HCT116 (cell line): Measurements from ENCODE around the gene SCRN1. TPM values are rescaled to one million over a fixed set of nuclear protein-coding genes. Genes with fewer than 3 reads are reported as not detected.

Source experiments
- ATAC-seq: fragments of 200-7000 bp; cut with Tn5 transposase; 2 replicates; pipeline ENCODE4 v1.9.1; 2020; ENCODE audit warnings: mild to moderate bottlenecking, moderate library complexity
- BruUV-seq: library from RNA; stranded (reverse); fragments of 400-500 nt; replicated peaks from 2 replicates; lab custom pipeline; 2021; lab: Mats Ljungman, UMichigan
- CTCF ChIA-PET: fragments of 300-600 bp; sonication (Branson Sonifier 250); formaldehyde crosslinking; loops from one replicate; lab custom pipeline; 2021; ENCODE audit warnings: antibody characterized with exemption; lab: Charles Lee
- POLR2A ChIA-PET: fragments of 300-600, 350-600 bp; sonication (Branson Sonifier 250); formaldehyde crosslinking; loops from one replicate; lab custom pipeline; 2021; ENCODE audit warnings: antibody characterized with exemption; lab: Charles Lee
- RAD21 ChIA-PET, 2 experiments: fragments of 300-600 bp; sonication (Branson Sonifier 250); formaldehyde crosslinking; loops; one replicate each; lab custom pipeline; 2023; ENCODE audit warnings: low total read pairs in 2 of 2; ENCODE audit not compliant: uncharacterized antibody in 2 of 2, unreplicated experiment in 2 of 2, low non-redundant PET in 1 of 2; lab: Charles Lee
- DNase-seq: peaks from one replicate; pipeline ENCODE4 v3.0.0-alpha.2; 2010; ENCODE audit warnings: low read depth, low spot score
- H2AFZ ChIP-seq: fragments of 200-600 bp; shearing (Covaris generic), sonication (generic); 2 replicates; pipeline ENCODE4 v1.6.1; 2017; ENCODE audit warnings: low read depth, mixed run types, mixed read lengths, antibody characterized with exemption, low read length; ENCODE audit not compliant: poor library complexity, severe bottlenecking
- H3K27ac ChIP-seq: 2 replicates; pipeline ENCODE4 v1.5.1; 2012; ENCODE audit warnings: low read depth, low read length
- H3K27me3 ChIP-seq: fragments of 200-600 bp; sonication (generic); 2 replicates; pipeline ENCODE4 v1.6.1; 2016; ENCODE audit warnings: mixed run types, low read length, mixed read lengths; ENCODE audit not compliant: insufficient read depth
- H3K36me3 ChIP-seq, 2 experiments: fragments of 200-500 bp in 1 of 2; fragments of 200-600 bp in 1 of 2; sonication (Bioruptor generic) in 1 of 2; sonication (generic) in 1 of 2; 2 replicates each; pipeline versions ENCODE4 v1.5.1 to v1.6.1; 2014 to 2016; ENCODE audit warnings: low read length in 2 of 2, inconsistent platforms in 1 of 2, mixed read lengths in 1 of 2, mixed run types in 1 of 2; ENCODE audit not compliant: insufficient read depth in 2 of 2, control insufficient read depth in 1 of 2
- H3K4me1 ChIP-seq, 2 experiments: fragments of 200-600 bp in 1 of 2; sonication (generic) in 1 of 2; 2 replicates each; pipeline versions ENCODE4 v1.5.1 to v1.6.1; 2012 to 2017; ENCODE audit warnings: low read length in 2 of 2, inconsistent platforms in 1 of 2, mild to moderate bottlenecking in 1 of 2, mixed read lengths in 1 of 2, mixed run types in 1 of 2, moderate library complexity in 1 of 2; ENCODE audit not compliant: insufficient read depth in 2 of 2, control insufficient read depth in 1 of 2
- H3K4me2 ChIP-seq: fragments of 200-600 bp; sonication (generic); 2 replicates; pipeline ENCODE4 v1.6.1; 2017; ENCODE audit warnings: mixed run types, low read length, mixed read lengths
- H3K4me3 ChIP-seq, 2 experiments: fragments of 200-600 bp in 1 of 2; sonication (generic) in 1 of 2; replicated peaks in 1 of 2; 2 replicates each; pipeline ENCODE4 v1.5.1; 2011 to 2016; ENCODE audit warnings: low read length in 2 of 2, control low read depth in 1 of 2, low read depth in 1 of 2, mild to moderate bottlenecking in 1 of 2, mixed read lengths in 1 of 2, mixed run types in 1 of 2
- H3K79me2 ChIP-seq: fragments of 200-600 bp; sonication (generic); 2 replicates; pipeline ENCODE4 v1.6.1; 2017; ENCODE audit warnings: mild to moderate bottlenecking, mixed run types, low read length, moderate library complexity, mixed read lengths; ENCODE audit not compliant: insufficient read depth
- H3K9ac ChIP-seq: fragments of 200-600 bp; sonication (generic); 2 replicates; pipeline ENCODE4 v1.6.1; 2016; ENCODE audit warnings: low read length, mixed read lengths
- H3K9me2 ChIP-seq: fragments of 200-600 bp; sonication (generic), shearing (Covaris generic); 2 replicates; pipeline ENCODE4 v1.6.1; 2017; ENCODE audit warnings: mixed run types, mild to moderate bottlenecking, moderate library complexity; ENCODE audit not compliant: insufficient read depth
- H3K9me3 ChIP-seq, 2 experiments: fragments of 200-500 bp in 1 of 2; fragments of 200-600 bp in 1 of 2; sonication (Bioruptor generic) in 1 of 2; sonication (generic) in 1 of 2; 2 replicates each; pipeline ENCODE4 v1.6.1; 2014 to 2017; ENCODE audit warnings: low read length in 2 of 2, mixed read lengths in 2 of 2, inconsistent platforms in 1 of 2, low read depth in 1 of 2, mild to moderate bottlenecking in 1 of 2, mixed run types in 1 of 2, moderate library complexity in 1 of 2; ENCODE audit not compliant: control insufficient read depth in 1 of 2, insufficient read depth in 1 of 2
- H4K20me1 ChIP-seq: fragments of 200-600 bp; sonication (generic), shearing (Covaris generic); 2 replicates; pipeline ENCODE4 v1.6.1; 2017; ENCODE audit warnings: mixed run types, mild to moderate bottlenecking, moderate library complexity; ENCODE audit not compliant: insufficient read depth
- ATF3 ChIP-seq: IDR thresholded peaks from 2 replicates; pipeline ENCODE4 v1.6.1; 2012
- CEBPB ChIP-seq: IDR thresholded peaks from 2 replicates; pipeline ENCODE4 v1.6.1; 2012; ENCODE audit warnings: low read depth
- ELF1 ChIP-seq: IDR thresholded peaks from 2 replicates; pipeline ENCODE4 v1.6.1; 2012; ENCODE audit warnings: low read depth, borderline replicate concordance
- EZH2 ChIP-seq: fragments of 200-600 bp; sonication (generic); IDR thresholded peaks from 2 replicates; pipeline ENCODE4 v1.6.1; 2017; ENCODE audit warnings: antibody characterized with exemption, mixed run types
- FOSL1 ChIP-seq: IDR thresholded peaks from 2 replicates; pipeline ENCODE4 v1.6.1; 2012; ENCODE audit warnings: low read depth
- RAD21 ChIP-seq: IDR thresholded peaks from 2 replicates; pipeline ENCODE4 v1.6.1; 2012; ENCODE audit warnings: low read depth, mild to moderate bottlenecking
- REST ChIP-seq: IDR thresholded peaks from 2 replicates; pipeline ENCODE4 v1.6.1; 2012; ENCODE audit warnings: low read depth
- SIN3A ChIP-seq: IDR thresholded peaks from 2 replicates; pipeline ENCODE4 v1.6.1; 2012; ENCODE audit warnings: low read depth
- YY1 ChIP-seq: IDR thresholded peaks from 2 replicates; pipeline ENCODE4 v1.6.1; 2011; ENCODE audit warnings: low read length, low read depth, moderate library complexity, mild to moderate bottlenecking; ENCODE audit not compliant: insufficient replicate concordance; ENCODE audit errors: extremely low read depth
- ZNF274 ChIP-seq: fragments of 200-500 bp; sonication (Bioruptor generic); IDR thresholded peaks from 2 replicates; pipeline ENCODE4 v1.6.1; 2014; ENCODE audit warnings: mild to moderate bottlenecking, low read depth, low read length, inconsistent platforms
- intact Hi-C: fragments of 100-400 bp; cut with micrococcal nuclease; formaldehyde crosslinking; loops from 2 replicates; pipeline ENCODE4 v1.10.0; 2022
- total RNA-seq: library from RNA; stranded (reverse); gene quantifications from one replicate; pipeline ENCODE4 v1.2.1, GENCODE V29; 2021; ENCODE audit not compliant: unreplicated experiment
- TF ChIP-seq, protein P1 (sequence below): IDR thresholded peaks from 2 replicates; pipeline ENCODE4 v1.6.1; 2011; ENCODE audit warnings: mild to moderate bottlenecking, low read length, moderate library complexity; ENCODE audit not compliant: insufficient replicate concordance; ENCODE audit errors: extremely low read depth
- TF ChIP-seq, protein P2 (sequence below): IDR thresholded peaks from 2 replicates; pipeline ENCODE4 v1.6.1; 2012
- TF ChIP-seq, protein P3 (sequence below), 3 experiments: fragments of 200-600 bp in 1 of 3; sonication (generic) in 1 of 3; IDR thresholded peaks in 2 of 3; conservative IDR thresholded peaks in 1 of 3; 2 replicates each; pipeline ENCODE4 v1.5.1; 2012 to 2017; ENCODE audit warnings: low read depth in 2 of 3, low read length in 2 of 3, antibody characterized with exemption in 1 of 3, borderline replicate concordance in 1 of 3, control low read depth in 1 of 3, mild to moderate bottlenecking in 1 of 3, mixed read lengths in 1 of 3, mixed run types in 1 of 3, moderate library complexity in 1 of 3; ENCODE audit not compliant: insufficient read depth in 1 of 3

SCRN1 gene
- total RNA-seq, 1 experiment from 2014 or later: 76.8 TPM

DNA sequence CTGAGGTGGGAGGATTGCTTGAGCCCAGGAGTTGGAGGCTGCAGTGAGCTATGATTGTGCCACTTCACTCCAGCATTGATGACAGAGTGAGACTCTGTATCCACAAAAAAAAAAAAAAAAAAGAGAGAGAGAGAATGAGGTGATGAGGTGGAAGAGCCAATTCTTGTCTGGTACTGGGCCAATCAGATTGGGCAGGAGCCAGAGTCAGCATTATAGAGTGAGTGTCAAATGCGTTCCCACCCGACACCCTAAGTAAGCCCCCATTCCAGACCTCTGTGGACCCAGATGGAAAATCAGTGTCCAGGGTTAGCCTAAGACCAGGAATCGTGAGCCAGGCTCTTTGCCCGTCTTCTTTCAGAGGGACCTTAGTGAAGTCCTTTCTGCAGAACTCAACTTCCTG, 99.3 kb downstream of the SCRN1 start (continued):
- TF ChIP-seq, protein P1, sequence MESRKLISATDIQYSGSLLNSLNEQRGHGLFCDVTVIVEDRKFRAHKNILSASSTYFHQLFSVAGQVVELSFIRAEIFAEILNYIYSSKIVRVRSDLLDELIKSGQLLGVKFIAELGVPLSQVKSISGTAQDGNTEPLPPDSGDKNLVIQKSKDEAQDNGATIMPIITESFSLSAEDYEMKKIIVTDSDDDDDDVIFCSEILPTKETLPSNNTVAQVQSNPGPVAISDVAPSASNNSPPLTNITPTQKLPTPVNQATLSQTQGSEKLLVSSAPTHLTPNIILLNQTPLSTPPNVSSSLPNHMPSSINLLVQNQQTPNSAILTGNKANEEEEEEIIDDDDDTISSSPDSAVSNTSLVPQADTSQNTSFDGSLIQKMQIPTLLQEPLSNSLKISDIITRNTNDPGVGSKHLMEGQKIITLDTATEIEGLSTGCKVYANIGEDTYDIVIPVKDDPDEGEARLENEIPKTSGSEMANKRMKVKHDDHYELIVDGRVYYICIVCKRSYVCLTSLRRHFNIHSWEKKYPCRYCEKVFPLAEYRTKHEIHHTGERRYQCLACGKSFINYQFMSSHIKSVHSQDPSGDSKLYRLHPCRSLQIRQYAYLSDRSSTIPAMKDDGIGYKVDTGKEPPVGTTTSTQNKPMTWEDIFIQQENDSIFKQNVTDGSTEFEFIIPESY: no peak
- TF ChIP-seq REST: no peak
- no peak for TF ChIP-seq ATF3
- no peak for TF ChIP-seq YY1
- no peak for TF ChIP-seq CEBPB
- TF ChIP-seq RAD21: no peak
- TF ChIP-seq EZH2: no peak

- H3K4me2 ChIP-seq: no peak overlapping the region
- no TSS peak for BruUV-seq
- no peaks in the 10 kb centered on the region for H3K36me3 ChIP-seq
- ChIA-PET POLR2A (no interaction called here), RAD21 (no interaction called here), CTCF (no interaction called here)
- H3K9ac ChIP-seq: no peak overlapping the region
- no peak overlapping the region for H2AFZ ChIP-seq
- no peak overlapping the region for H3K27ac ChIP-seq
- no peaks in the 10 kb centered on the region for H3K27me3 ChIP-seq
- no peak for ATAC-seq
- H3K4me3 ChIP-seq: no peak overlapping the region
- H3K79me2 ChIP-seq: no peaks in the 10 kb centered on the region
- no peaks in the 10 kb centered on the region for H3K9me2 ChIP-seq
- DNase-seq: no peak
- intact Hi-C loops: no loop called here
- no peaks in the 10 kb centered on the region for H3K4me1 ChIP-seq
- no peaks in the 10 kb centered on the region for H4K20me1 ChIP-seq
- H3K9me3 ChIP-seq: no peaks in the 10 kb centered on the region
- TF ChIP-seq, protein P2, sequence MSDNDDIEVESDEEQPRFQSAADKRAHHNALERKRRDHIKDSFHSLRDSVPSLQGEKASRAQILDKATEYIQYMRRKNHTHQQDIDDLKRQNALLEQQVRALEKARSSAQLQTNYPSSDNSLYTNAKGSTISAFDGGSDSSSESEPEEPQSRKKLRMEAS: no peak
- TF ChIP-seq FOSL1: no peak
- TF ChIP-seq, protein P3, sequence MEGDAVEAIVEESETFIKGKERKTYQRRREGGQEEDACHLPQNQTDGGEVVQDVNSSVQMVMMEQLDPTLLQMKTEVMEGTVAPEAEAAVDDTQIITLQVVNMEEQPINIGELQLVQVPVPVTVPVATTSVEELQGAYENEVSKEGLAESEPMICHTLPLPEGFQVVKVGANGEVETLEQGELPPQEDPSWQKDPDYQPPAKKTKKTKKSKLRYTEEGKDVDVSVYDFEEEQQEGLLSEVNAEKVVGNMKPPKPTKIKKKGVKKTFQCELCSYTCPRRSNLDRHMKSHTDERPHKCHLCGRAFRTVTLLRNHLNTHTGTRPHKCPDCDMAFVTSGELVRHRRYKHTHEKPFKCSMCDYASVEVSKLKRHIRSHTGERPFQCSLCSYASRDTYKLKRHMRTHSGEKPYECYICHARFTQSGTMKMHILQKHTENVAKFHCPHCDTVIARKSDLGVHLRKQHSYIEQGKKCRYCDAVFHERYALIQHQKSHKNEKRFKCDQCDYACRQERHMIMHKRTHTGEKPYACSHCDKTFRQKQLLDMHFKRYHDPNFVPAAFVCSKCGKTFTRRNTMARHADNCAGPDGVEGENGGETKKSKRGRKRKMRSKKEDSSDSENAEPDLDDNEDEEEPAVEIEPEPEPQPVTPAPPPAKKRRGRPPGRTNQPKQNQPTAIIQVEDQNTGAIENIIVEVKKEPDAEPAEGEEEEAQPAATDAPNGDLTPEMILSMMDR (IDR thresholded peaks at IDR 0.05 in 2 of 3, conservative IDR thresholded peaks at IDR 0.05 in 1 of 3; ENCODE audit: borderline replicate concordance in 1 of 3, insufficient read depth in 1 of 3, low read depth in 2 of 3, low read length in 2 of 3): no peak
- TF ChIP-seq ZNF274: no peak
- TF ChIP-seq ELF1: no peak
- TF ChIP-seq SIN3A: no peak
- TF ChIP-seq REST: no peak
Measured at GRCh38 chr7:29889288-29889687, 100.3 kb downstream of the SCRN1 start.
